GM11168 (cell line): Measurements from ENCODE around the gene EXOC1.

Experiments
- in situ Hi-C: fragments of 300-500 bp; cut with MboI; formaldehyde crosslinking; loops from one replicate; pipeline ENCODE4 v1.12.0; 2022; ENCODE audit warnings: low sequenced_read_pairs; ENCODE audit not compliant: unreplicated experiment

The EXOC1 gene

DNA sequence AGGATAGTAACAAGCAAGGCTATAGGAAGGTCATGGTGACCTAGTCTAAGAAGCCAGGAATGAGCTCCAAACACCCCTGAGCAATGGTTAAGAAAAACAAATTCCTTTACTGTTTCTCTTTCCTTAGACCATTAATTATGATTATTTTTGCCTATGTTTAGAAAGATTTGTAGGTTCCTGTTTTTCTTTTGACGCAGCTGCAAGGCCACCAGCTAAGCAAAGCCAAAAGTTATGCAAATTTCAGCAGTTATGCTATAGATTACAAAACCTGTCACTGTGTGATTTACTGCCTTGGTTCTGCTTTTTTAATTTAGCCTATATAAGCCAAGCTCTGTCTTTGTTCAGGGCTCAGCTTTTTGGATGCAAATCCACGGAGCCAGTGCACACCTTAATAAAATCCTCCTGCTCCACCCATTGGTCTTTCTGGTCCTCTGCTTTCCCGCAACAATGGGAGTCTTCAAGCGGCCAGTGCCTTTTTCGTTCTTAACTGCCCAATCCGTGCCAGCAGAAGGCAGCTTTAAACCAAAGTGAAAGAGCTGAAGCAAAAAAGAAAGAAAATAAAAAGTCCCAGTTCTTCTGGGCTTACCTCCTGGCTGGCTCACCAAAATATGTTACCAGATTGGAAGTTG lies 93.9 kb downstream of the EXOC1 start:
- in situ Hi-C loops = loop anchor here (10.0 kb wide), 1 partner anchor 107 kb away; no protein-coding TSS in a partner anchor

DNA sequence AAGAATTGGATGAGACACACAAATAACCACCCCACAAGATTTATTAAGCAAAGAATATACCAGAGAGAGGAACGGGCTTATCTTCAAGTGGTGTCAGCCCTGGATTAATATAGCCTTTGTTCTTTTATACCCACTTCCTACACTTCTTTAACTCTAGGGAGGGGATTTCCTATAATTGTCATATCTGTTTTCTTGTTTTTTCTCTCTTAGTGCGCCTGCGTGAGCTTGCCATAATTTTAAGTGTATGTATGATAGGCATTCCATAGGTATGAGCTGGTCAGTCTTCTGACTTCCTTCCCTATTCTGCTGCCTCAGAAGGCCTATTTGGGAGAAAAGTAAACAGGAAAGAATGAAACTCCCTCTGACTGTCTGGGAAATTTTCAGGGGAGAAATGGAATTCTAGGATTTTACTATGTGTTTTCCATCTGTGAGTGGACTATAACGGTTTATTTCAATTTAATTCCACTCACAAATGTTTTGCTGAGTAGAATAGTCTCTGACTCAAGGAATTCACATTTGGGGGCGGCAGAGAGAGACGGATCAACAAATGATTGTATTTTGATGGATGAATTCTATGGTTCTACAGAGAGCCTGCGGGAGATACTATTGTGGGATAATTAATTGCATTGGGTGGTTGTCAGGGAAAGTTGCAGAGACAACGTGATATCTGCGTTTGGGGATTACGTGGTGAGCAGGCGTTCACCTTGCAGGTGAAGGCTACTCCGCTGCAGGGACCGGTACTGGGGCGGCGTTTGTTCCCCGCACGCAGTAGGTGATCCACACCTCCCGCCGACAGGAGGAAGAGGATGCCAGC lies 94.7 kb downstream of the EXOC1 start:
- in situ Hi-C loops = loop anchor here (10.0 kb wide), 1 partner anchor 107 kb away; no protein-coding TSS in a partner anchor

DNA sequence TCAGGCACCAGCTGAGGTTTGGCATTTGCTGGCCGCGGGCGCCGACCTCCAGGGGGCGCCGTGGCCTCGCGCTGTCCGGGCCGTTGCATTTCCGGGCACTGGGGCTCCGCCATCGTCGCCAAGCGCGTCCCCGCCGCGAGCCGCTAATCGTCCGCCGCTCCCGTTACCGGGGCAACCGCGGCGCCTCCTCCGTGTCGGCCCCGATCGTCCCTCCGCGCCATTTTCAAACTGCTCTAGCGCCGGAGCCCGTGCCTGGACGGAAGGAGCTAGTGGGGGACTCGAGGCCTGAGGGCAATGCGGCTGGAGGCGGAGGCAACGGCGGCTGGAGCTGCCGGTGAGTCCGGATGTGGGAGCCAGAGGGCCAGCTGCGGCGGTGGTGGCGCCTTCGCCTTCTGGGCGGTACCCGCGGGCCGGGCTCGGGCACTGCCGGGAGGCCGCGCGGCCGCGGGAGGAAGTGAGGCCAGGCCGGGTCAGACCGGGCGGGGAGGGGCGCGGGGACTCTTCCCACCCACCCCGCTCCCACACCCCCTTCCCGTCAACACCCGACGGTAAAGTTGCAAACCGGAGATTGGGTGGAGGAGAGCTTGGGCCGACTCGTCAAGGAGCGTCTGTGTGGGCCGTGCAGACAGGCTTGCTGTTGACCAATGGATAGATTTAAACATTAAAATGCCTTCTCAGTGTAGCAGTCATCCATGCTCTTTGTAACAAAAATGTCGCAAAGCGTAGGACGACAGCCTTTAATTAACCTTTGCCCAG lies 95.5 kb downstream of the EXOC1 start, which contains the start of gene CEP135:
TSS of gene CEP135 (plus strand) at position 220 of the 756 bp plus-strand sequence. CDS start 3,186 bp downstream, outside the sequence.
- in situ Hi-C loops = loop anchor here (10.0 kb wide), 1 partner anchor 106 kb away; no protein-coding TSS in a partner anchor

DNA sequence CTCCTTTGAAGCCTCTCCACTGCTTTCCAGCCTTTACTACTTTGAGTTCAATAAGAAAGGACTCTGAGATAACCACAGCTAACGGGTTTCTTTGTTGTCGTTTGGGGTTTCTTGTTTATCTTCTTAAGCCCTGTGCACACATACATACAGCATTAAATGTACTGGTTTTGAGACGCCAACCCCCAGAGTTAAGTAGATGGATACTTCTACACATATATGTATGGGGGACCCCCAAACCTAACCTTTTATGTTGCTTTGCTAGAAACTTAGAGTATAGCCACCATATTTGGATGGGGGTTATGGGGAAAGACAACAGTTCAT lies 96.0 kb downstream of the EXOC1 start:
- in situ Hi-C loops = loop anchor here (10.0 kb wide), 1 partner anchor 105 kb away; no protein-coding TSS in a partner anchor

DNA sequence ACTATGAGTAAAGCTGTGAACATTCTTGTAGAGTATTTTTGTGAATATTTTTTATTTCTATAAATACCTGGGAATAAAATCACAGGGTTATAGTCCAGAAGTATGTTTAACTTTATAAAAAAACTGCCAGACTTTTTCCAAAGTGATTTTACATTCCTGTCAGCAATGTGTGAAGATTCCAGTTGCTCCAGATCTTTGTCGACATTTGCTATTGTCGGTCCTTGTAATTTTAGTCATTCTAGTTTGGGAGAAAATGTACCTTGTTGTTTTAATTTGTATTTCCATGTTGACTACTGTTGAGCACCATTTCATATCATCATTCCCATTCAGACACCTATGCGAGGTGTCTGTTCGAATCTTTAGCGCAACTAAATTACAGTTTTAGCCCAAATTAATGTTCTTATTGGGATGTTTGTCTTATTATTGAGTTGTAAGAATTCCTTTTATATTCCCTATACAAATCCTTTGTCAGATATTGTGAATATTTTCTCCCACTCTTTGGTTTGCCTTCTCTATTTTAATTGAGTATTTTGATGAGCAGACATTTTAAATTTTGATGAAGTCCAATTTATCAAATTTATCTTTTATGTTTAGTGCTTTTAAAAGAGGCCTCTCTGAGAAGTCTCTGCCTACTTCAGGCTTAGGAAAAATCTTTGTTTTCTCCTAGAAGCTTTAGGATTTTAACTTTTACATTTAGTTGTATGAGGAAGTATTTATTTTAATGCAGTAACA lies 97.9 kb downstream of the EXOC1 start:
- in situ Hi-C loops = no loop called here
